Cardiac fibroblast (primary cell): ENCODE results near the gene GCSH.
A peak's percentile ranks its signal among the peaks of the same experiment; 100 is the strongest.

Experiments used
- DNase-seq, 2 donors: peaks; one replicate each; pipeline versions ENCODE4 v3.0.0 to v3.0.0-alpha.2; 2010; ENCODE audit warnings: low read depth in 2 of 2
- H3K4me3 ChIP-seq, 2 donors: replicated peaks in 1 of 2; 1 replicate in 1 of 2; 2 replicates in 1 of 2; pipeline ENCODE4 v1.5.1; 2011; ENCODE audit warnings: low read depth in 2 of 2, low read length in 2 of 2, mild to moderate bottlenecking in 2 of 2, moderate library complexity in 1 of 2
- CTCF ChIP-seq: IDR thresholded peaks from one replicate; pipeline ENCODE4 v1.5.1; 2011; ENCODE audit warnings: low read depth, mild to moderate bottlenecking, low read length, inconsistent platforms

Gene GCSH

GRCh38 chr16:81036751-81037350 lies 59.3 kb downstream of the GCSH start:
- H3K4me3 ChIP-seq, result peak overlapping the region; percentile 67 to 70
- no peak for TF ChIP-seq CTCF
- peak; percentile 3 to 42 for DNase-seq

- peak; percentile 23 to 36 for DNase-seq
Observed at GRCh38 chr16:81035975-81036750, 60.0 kb downstream of the GCSH start.

GRCh38 chr16:81035398-81035974 lies 60.7 kb downstream of the GCSH start, which contains the start of gene ATMIN:
ATMIN (plus strand) TSS chr16:81035842; CDS start chr16:81035871, 29 bp downstream.
- peak within 1 kb of the TSS; percentile 67 to 70 for H3K4me3 ChIP-seq
- TF ChIP-seq CTCF, result peak; percentile 74
- DNase-seq, result peak; percentile 78 to 88

More at GRCh38 chr16:81035975-81036750, 60.0 kb downstream of the GCSH start:
- H3K4me3 ChIP-seq, result peak overlapping the region; percentile 67 to 70
- no peak for TF ChIP-seq CTCF
